NT2/D1 (cell line): ENCODE results near the gene ELOVL7.
"Not testable (repeated sequence)": the region's sequence is repeated elsewhere in the genome, so short reads cannot be mapped to it uniquely, and the experiment has no call there.

ENCODE experiments used
- SUZ12 ChIP-seq: IDR thresholded peaks from 2 replicates; pipeline ENCODE4 v1.6.1; 2011; ENCODE audit not compliant: insufficient read length, insufficient read depth; ENCODE audit errors: extremely low read depth
- YY1 ChIP-seq: IDR thresholded peaks from 2 replicates; pipeline ENCODE4 v1.6.1; 2011; ENCODE audit not compliant: insufficient read length, insufficient read depth
- ZNF274 ChIP-seq: IDR thresholded peaks from 2 replicates; pipeline ENCODE4 v1.6.1; 2011; ENCODE audit warnings: mild to moderate bottlenecking, low read depth, low read length

DNA sequence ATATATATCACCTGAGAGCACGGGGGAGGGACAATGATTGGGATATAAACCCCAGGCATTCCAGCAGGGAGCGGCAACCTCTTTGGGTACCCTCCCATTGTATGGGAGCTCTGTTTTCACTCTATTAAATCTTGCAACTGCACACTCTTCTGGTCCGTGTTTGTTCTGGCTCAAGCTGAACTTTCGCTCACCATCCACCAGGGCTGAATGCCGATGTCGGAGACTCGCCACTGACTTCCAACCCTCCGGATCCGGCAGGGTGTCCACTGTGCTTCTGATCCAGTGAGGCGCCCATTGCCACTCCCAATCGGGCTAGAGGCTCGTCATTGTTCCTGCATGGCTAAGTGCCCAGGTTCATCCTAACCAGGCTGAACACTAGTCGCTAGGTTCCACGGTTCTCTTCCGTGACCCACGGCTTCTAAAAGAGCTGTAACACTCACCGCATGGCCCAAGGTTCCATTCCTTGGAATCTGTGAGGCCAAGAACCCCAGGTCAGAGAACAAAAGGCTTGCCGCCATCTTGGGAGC, 48.6 kb downstream of the ELOVL7 start:
- not testable (repeated sequence) for TF ChIP-seq SUZ12, YY1, ZNF274
